Right lobe of liver (tissue), 4 donors: ENCODE measurements around the gene DST.

Source experiments
- POLR2A ChIP-seq: fragments of 450-650 bp; IDR thresholded peaks from one replicate; pipeline ENCODE4 v1.6.1; 2017; ENCODE audit warnings: antibody characterized with exemption, mild to moderate bottlenecking
- TF ChIP-seq, protein P1 (sequence below), 4 donors: fragments of 200-600 bp in 3 of 4; fragments of 450-650 bp in 1 of 4; IDR thresholded peaks; one replicate each; pipeline versions ENCODE4 v1.5.1 to v1.8.0; 2016 to 2022; ENCODE audit warnings: antibody characterized with exemption in 4 of 4, mild to moderate bottlenecking in 2 of 4
- donor health status: DM: no; HTN: no; CAD: no.
- donor health status: DM: no; HTN: no; CAD: no.
- donor health status: DM: no; HTN: yes; CAD: no.

DNA sequence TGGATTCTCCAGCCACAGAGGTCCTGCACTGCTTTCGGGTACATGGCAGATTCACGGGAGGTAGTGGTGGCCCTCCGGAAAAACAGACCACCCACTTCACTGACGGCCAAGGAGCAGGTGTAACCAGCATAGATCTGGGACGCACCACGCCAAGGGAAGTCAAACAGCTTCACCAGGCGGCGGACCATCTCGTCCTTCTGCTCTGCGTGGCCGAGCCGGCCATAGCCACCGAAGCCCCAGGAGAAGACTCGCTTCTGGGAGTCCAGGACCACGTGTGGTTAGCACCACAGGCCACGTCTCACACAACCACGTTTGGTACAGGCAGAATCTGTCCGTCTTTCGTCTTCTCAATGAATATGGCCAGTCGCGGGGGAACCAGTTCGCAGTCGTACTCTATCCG, 210.5 kb downstream of the DST start:
- TF ChIP-seq, protein P1, sequence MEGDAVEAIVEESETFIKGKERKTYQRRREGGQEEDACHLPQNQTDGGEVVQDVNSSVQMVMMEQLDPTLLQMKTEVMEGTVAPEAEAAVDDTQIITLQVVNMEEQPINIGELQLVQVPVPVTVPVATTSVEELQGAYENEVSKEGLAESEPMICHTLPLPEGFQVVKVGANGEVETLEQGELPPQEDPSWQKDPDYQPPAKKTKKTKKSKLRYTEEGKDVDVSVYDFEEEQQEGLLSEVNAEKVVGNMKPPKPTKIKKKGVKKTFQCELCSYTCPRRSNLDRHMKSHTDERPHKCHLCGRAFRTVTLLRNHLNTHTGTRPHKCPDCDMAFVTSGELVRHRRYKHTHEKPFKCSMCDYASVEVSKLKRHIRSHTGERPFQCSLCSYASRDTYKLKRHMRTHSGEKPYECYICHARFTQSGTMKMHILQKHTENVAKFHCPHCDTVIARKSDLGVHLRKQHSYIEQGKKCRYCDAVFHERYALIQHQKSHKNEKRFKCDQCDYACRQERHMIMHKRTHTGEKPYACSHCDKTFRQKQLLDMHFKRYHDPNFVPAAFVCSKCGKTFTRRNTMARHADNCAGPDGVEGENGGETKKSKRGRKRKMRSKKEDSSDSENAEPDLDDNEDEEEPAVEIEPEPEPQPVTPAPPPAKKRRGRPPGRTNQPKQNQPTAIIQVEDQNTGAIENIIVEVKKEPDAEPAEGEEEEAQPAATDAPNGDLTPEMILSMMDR (IDR thresholded peaks at IDR 0.05), result no peak
- TF ChIP-seq POLR2A, result no peak
